Gastroesophageal sphincter (tissue), 3 donors: ENCODE results near the gene CAP1.

ENCODE experiments used
- CTCF ChIP-seq, 4 experiments: fragments of 200-600 bp in 2 of 4; fragments of 450-650 bp in 2 of 4; sonication (generic) in 1 of 4; IDR thresholded peaks; one replicate each; pipeline ENCODE4 v1.5.1; 2017 to 2019; ENCODE audit warnings: antibody characterized with exemption in 4 of 4, mild to moderate bottlenecking in 2 of 4, moderate library complexity in 2 of 4
- EP300 ChIP-seq: sonication (generic); formaldehyde crosslinking; IDR thresholded peaks from one replicate; pipeline ENCODE4 v1.6.1; 2017; ENCODE audit warnings: antibody characterized with exemption, mild to moderate bottlenecking
- POLR2A ChIP-seq, 2 donors: fragments of 450-650 bp; IDR thresholded peaks; one replicate each; pipeline ENCODE4 v1.6.1; 2017; ENCODE audit warnings: antibody characterized with exemption in 2 of 2, mild to moderate bottlenecking in 2 of 2, moderate library complexity in 1 of 2
- POLR2AphosphoS5 ChIP-seq: sonication (generic); formaldehyde crosslinking; IDR thresholded peaks from one replicate; pipeline ENCODE4 v1.6.1; 2017; ENCODE audit warnings: antibody characterized with exemption

DNA sequence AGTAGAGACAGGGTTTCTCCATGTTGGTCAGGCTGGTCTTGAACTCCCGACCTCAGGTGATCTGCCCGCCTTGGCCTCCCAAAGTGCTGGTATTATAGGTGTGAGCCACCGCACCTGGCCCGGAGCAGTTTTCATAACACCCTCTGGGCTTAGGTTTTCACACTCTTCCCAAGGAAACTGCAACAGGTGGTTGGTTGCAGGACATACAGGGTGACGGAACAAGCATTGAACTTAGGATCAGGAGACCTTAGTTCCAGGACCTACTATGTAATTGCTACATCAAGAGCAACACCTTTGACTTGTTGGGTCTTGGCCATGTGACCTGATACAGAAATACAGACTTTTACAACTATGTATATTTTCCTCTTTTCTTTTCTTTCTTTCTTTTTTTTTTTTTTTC lies 47.6 kb upstream of the CAP1 start:
- TF ChIP-seq CTCF (IDR thresholded peaks at IDR 0.05): no peak
- TF ChIP-seq POLR2A (IDR thresholded peaks at IDR 0.05): no peak
- no peak for TF ChIP-seq EP300
- no peak for TF ChIP-seq POLR2AphosphoS5
